GM19193 (cell line): Measurements from ENCODE around the gene SLC46A1.

Source experiments
- POLR2A ChIP-seq: IDR thresholded peaks from 4 replicates; pipeline ENCODE4 v1.6.1; 2011; ENCODE audit not compliant: insufficient read depth, insufficient read length; ENCODE audit errors: extremely low read depth

The SLC46A1 gene

DNA sequence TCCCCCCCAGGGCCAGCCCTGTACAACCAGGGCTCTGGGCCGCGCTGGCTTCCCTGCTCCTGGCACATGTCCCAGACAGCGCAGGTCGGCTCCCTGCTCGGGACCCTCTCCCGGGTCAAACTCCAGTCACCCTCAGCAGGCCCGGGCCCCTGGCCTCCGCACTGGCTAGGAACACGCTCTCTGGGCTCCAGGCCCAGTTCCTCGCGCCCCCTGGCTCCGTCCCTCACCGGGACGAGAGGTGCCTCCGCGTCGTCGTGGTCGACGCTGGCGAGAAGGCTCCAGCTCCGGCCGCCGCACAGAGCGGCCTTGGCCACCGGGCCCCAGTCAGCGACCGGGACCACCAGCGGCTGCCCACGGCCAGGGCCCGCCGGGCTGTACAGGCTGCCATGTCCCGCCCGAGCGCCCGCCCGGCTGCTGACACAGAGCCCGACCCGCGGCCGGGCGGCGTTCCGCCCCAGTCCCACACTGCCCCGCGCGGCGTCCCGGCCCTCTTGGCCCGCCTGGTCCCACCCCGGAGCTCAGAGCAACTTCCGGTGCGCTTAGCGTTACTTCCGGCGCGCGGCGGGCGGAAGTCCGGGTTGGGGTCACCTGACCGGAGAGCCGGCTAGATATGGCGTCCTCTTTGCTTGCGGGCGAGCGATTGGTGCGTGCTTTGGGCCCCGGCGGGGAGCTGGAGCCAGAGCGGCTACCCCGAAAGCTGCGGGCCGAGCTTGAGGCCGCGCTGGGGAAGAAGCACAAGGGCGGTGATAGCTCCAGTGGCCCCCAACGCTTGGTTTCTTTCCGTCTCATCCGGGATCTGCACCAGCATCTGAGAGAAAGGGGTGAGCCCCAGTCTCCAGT lies 48.7 kb downstream of the SLC46A1 start, which contains the start of gene POLDIP2:
TSS of gene POLDIP2 (minus strand) at position 467 of the 840 bp plus-strand sequence. CDS start at position 388, 79 bp downstream.
- TF ChIP-seq POLR2A: peak; percentile 96

- no peak for TF ChIP-seq POLR2A
Observed at GRCh38 chr17:28350271-28350670, 55.7 kb downstream of the SLC46A1 start.

GRCh38 chr17:28348979-28349378 lies 57.0 kb downstream of the SLC46A1 start:
- TF ChIP-seq POLR2A: no peak

GRCh38 chr17:28347261-28347891 lies 58.6 kb downstream of the SLC46A1 start:
- TF ChIP-seq POLR2A: no peak

- no peak for TF ChIP-seq POLR2A
Observed at GRCh38 chr17:28346746-28347246, 59.2 kb downstream of the SLC46A1 start.

- TF ChIP-seq POLR2A: no peak
Observed at GRCh38 chr17:28346199-28346580, 59.8 kb downstream of the SLC46A1 start.

- TF ChIP-seq POLR2A: peak; percentile 13
Observed at GRCh38 chr17:28345419-28346198, 60.4 kb downstream of the SLC46A1 start.
